ENCODE data around the gene CD38. TPM values are rescaled to one million over a fixed set of nuclear protein-coding genes. Genes with fewer than 3 reads are reported as not detected.

CD38 gene
- total RNA-seq, 2 donors from 2014 or later = 1.1 to 5.7 TPM

GRCh38 chr4:15882675-15883086, 104.6 kb downstream of the CD38 start:
- intact Hi-C loops (cut with DNase I, micrococcal nuclease) = loop anchor here in 1 of 2 donors (10.0 kb wide), 1 partner anchor 72 kb away; no protein-coding TSS in a partner anchor
- peak; percentile 40 to 55 for DNase-seq
- ATAC-seq = peak; percentile 87

GRCh38 chr4:15883610-15884243, 105.6 kb downstream of the CD38 start:
- intact Hi-C loops (cut with DNase I, micrococcal nuclease) = loop anchor here in 1 of 2 donors (10.0 kb wide), 1 partner anchor 71 kb away; no protein-coding TSS in a partner anchor
- ATAC-seq (peak; percentile 93), DNase-seq (peak; percentile 13 to 47)

DNA sequence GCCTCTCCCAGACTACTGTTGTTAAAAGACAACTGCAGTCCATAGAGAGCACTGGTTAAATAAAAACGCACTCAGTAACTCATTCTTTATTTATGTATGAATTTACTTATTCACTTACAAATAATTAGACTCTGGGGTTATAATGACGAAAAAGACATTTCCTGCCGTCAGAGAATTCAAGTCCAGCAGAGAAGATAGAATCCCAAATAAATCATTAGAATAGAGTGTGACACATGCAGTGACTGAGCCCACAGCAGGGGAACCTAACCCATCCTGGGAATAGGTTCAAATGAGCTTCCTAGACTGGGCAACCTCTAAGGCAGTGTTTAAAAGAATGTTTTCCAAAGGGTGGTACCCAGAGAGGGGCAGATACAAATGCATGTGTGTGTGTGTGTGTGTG, 106.5 kb downstream of the CD38 start:
- DNase-seq = no peak
- intact Hi-C loops (cut with DNase I, micrococcal nuclease) = loop anchor here in 1 of 2 donors (10.0 kb wide), 1 partner anchor 70 kb away; no protein-coding TSS in a partner anchor
- no peak for ATAC-seq

- no peak for DNase-seq
- intact Hi-C loops (cut with DNase I, micrococcal nuclease) = loop anchor here in 1 of 2 donors (10.0 kb wide), 1 partner anchor 69 kb away; no protein-coding TSS in a partner anchor
- no peak for ATAC-seq
Observed at GRCh38 chr4:15885422-15885821, 107.3 kb downstream of the CD38 start.

DNA sequence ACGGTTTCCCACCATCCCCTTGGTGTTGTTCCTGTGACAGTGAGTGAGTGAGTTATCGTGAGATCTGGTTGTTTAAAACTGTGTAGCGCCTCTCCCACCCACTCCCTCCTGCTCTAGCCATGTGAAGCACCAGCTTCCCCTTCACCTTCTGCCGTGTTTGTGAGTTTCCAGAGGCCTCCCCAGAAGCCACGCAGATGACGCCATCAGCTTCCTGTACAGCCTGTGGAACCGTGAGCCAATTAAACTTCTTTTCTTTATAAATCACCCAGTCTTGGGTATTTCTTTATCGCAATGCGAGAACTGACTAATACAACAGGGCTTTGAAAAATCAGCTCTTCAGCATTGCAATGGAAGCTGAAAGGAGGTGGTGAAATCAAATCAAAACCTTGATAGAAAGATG, 110.4 kb downstream of the CD38 start:
- intact Hi-C loops (cut with DNase I, micrococcal nuclease) = loop anchor here in 1 of 2 donors (10.0 kb wide), 1 partner anchor 66 kb away; no protein-coding TSS in a partner anchor
- DNase-seq (no peak), ATAC-seq (no peak)

DNA sequence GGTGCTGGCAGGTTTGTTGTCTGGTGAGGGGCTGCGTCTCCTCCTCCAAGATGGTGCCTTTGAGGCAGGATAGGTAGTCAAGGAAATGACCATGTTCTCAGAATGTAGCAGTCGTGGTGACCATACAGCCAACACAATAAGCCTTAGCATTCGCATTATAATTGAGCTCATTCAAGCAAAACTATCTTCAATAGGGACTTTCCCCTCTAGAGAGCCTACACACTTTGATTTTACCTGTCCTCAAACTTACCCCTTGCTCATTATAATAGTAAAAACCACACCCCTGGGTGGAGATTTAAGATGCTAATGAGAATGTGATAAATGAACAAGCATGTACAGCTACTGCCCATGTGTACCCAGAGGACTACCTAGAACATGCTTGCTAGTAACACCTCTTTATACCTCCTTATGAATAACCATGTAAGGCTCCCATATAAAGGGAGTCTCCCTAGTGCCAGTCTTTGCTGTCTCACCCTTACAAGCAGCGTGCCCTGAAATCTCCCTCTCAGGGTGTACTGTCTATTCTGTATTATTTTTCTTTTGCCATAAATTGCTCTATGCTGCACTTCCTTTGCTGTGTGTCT, 112.2 kb downstream of the CD38 start:
- DNase-seq (no peak), ATAC-seq (no peak)
- intact Hi-C loops (cut with DNase I, micrococcal nuclease) = no loop called here

DNA sequence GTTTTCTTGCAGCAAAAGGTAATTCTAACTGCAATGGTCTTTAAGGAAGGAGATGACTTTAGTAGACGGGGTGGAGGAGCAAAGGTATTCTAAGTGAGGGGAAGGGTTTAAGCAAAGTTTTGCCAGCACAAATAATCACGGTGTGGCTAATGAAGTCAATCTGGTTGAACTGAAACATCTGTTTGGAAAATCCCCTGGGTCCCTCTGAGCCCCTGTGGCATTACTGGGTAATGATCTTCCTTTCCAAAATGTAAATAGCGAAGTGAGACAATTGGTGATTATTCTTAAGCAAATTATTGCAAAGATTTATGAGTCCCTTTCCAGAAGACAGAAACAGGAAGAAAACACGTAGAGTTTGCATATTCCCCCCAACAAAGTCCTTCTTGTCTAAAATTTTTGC, 113.2 kb downstream of the CD38 start:
- DNase-seq (no peak), ATAC-seq (no peak)
- intact Hi-C loops (cut with DNase I, micrococcal nuclease) = no loop called here

DNA sequence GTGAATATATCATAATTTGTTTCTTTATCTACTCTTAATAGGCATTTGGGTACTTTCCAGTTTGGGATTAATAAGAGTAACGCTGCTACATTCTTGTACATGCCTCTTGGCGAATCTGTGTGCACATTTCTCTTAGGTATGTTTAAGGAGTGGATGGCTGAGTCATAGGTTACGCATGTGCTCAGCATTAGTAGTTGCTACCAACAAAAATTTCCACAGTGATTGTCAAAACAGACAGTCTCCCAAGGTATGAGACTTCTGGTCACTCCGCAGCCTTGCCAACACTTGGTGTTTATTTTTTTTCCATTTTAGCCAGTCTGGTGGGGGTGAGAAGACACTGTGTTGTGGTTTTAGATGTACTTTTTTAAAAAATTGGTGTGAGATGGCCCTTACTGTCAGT, 115.8 kb downstream of the CD38 start:
- DNase-seq (no peak), ATAC-seq (no peak)
- intact Hi-C loops (cut with DNase I, micrococcal nuclease) = no loop called here

- DNase-seq (no peak), ATAC-seq (no peak)
- intact Hi-C loops (cut with DNase I, micrococcal nuclease) = no loop called here
Observed at GRCh38 chr4:15894393-15894792, 116.3 kb downstream of the CD38 start.

- intact Hi-C loops (cut with DNase I, micrococcal nuclease) = no loop called here
- DNase-seq (no peak), ATAC-seq (no peak)
Observed at GRCh38 chr4:15894921-15895916, 117.1 kb downstream of the CD38 start.

DNA sequence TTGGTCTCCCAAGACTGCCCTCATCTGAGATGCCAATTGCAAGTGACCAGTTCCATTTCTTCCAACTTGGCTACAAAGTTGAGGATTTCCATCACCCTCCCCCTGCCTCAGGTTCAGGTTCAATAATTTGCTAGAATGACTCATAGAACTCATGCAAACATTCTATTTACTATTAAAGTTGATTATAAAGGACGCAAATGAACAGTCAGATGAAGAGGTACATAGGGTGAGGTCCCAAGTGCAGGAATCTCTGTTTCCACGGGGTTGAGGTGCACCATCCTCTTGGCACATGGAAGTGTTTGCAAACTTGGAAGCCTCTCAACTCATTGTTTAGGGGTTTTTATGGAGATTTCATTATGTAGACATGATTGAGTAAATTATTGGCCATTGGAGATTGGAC, 119.4 kb downstream of the CD38 start:
- no peak for ATAC-seq
- DNase-seq = no peak
- intact Hi-C loops (cut with DNase I, micrococcal nuclease) = no loop called here

DNA sequence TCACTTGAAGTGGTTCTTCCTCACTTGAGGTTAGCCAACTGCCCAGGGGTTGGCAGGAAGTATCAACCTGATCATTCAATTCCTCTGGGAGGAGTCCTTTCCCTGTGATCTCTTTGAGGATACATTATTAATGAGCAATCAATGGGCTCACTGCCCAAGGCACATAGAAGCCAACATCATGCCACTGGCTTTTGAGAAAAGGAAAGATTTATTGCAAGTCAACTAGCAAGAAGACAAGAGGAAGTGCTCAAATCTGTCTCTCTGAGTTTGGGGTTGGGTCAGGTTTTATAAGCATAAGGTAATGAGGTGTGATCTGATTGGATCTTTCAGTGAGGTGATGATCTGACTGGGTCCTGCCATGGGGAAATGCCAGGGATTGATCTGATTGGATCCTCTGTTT, 120.8 kb downstream of the CD38 start:
- no peak for DNase-seq
- intact Hi-C loops (cut with DNase I, micrococcal nuclease) = no loop called here
- no peak for ATAC-seq

DNA sequence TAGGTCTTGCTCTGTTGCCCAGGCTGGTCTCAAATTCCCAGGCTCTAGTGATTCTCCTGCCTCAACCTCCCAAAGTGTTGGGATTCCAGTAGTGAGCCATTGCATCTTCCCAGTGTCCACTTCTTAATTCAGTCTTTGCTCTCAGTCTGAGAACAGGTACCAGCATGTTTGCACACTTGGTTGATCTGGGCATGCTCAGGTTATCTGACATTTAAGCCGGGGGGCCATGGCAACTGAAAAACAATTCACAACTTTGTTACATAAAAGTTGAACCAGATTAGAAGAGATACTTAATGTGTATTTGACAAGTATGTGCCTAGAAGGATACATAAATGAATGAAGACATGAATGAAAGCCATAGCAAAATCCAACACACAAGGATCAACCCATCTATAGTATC, 121.4 kb downstream of the CD38 start:
- DNase-seq = no peak
- ATAC-seq = no peak
- intact Hi-C loops (cut with DNase I, micrococcal nuclease) = no loop called here

DNA sequence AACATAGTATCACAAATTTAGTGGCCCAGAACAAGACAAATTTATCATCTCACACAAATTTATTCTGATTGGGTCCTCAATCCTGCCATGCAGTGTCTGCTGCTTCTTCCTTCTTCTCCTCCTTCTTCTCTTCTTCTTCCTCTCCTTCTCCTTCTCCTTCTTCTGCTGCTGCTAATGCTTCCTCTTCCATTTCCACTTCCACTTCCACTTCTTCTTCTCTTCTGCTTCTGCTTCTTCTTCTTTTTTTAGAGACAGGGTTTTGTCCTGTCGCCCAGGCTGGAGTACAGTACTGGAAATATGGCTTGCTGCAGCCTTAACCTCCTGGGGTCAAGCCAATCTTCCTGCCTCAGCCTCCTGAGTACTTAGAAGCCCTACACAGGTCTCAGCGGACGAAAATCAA, 122.9 kb downstream of the CD38 start:
- DNase-seq = no peak
- intact Hi-C loops (cut with DNase I, micrococcal nuclease) = no loop called here
- no peak for ATAC-seq

DNA sequence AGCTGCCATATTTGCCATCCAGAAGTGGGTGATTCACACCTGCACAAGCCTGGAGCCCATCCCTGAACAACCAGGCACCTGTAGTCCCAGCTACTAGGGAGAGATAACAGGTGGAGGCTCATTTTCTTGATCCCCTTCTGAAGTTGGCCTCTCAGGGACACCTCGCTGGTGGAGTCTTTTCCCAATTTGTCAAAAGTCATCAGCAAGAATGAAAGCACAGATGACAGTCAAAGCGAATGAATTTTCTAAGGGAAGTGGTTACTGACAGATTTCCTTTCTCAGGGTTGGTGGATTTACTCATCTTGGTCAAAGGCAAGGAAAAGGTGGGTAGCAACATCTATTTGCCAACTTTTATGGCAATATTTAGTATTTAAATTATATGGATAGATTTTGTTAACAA, 123.9 kb downstream of the CD38 start:
- intact Hi-C loops (cut with DNase I, micrococcal nuclease) = no loop called here
- DNase-seq (no peak), ATAC-seq (no peak)

- DNase-seq (no peak), ATAC-seq (no peak)
- intact Hi-C loops (cut with DNase I, micrococcal nuclease) = no loop called here
Observed at GRCh38 chr4:15902746-15903145, 124.6 kb downstream of the CD38 start.
